Measurements from ENCODE around the gene AHCYL2. TPM values are rescaled to one million over a fixed set of nuclear protein-coding genes. Genes with fewer than 3 reads are reported as not detected.

The AHCYL2 gene
- total RNA-seq, 2 experiments from 2014 or later: 5.0 to 8.7 TPM

DNA sequence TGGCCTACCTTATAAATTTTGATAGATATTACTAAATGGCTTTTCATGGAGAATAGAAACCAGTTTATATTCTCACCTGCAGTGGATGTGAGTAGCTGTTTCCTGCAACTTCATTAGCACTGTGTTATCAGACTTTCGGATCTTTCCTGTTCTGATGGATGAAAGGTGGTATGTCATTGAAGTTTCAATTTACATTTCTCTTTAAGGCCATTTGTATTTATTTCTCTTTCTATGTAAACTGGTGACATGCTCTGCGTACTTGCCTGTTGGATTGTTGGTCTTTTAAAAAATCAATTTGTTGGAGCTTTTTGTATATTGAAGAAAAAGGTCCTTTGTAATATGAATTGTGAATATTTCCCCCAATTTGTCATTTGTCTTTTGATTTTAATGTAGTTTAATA lies 113.6 kb downstream of the AHCYL2 start:
- BruUV-seq (replicated peaks): no TSS peak
- no peak overlapping the region for H3K4me2 ChIP-seq (ENCODE audit: low read length)
- CTCF ChIA-PET (ENCODE audit: unreplicated experiment): no interaction called here
- intact Hi-C loops (cut with micrococcal nuclease; ENCODE audit: unreplicated experiment): no loop called here
- no peak overlapping the region for H2AFZ ChIP-seq (ENCODE audit: low read length)
- POLR2A ChIA-PET: interaction anchor here (0.7 kb wide), 1 partner anchor 364 kb away, joined by 3 read pairs; no protein-coding TSS in a partner anchor
- H3K4me3 ChIP-seq (ENCODE audit: low read depth, low read length, poor library complexity, severe bottlenecking): no peak overlapping the region
- TF ChIP-seq, protein P1, sequence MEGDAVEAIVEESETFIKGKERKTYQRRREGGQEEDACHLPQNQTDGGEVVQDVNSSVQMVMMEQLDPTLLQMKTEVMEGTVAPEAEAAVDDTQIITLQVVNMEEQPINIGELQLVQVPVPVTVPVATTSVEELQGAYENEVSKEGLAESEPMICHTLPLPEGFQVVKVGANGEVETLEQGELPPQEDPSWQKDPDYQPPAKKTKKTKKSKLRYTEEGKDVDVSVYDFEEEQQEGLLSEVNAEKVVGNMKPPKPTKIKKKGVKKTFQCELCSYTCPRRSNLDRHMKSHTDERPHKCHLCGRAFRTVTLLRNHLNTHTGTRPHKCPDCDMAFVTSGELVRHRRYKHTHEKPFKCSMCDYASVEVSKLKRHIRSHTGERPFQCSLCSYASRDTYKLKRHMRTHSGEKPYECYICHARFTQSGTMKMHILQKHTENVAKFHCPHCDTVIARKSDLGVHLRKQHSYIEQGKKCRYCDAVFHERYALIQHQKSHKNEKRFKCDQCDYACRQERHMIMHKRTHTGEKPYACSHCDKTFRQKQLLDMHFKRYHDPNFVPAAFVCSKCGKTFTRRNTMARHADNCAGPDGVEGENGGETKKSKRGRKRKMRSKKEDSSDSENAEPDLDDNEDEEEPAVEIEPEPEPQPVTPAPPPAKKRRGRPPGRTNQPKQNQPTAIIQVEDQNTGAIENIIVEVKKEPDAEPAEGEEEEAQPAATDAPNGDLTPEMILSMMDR (conservative IDR thresholded peaks at IDR 0.05; ENCODE audit: low read length): no peak
- H3K27ac ChIP-seq (ENCODE audit: low read depth, low read length, poor library complexity, severe bottlenecking): no peak overlapping the region
- H3K79me2 ChIP-seq (ENCODE audit: insufficient read depth, low read depth, low read length): no peaks in the 10 kb centered on the region
- H3K4me1 ChIP-seq (ENCODE audit: insufficient read depth, low read length, poor library complexity, severe bottlenecking): no peaks in the 10 kb centered on the region
- H4K20me1 ChIP-seq (ENCODE audit: insufficient read depth, low read length): no peaks in the 10 kb centered on the region
- no peaks in the 10 kb centered on the region for H3K9me2 ChIP-seq (ENCODE audit: insufficient read depth, low read length)
- no peaks in the 10 kb centered on the region for H3K9me3 ChIP-seq (ENCODE audit: low read length)
- no peaks in the 10 kb centered on the region for H3K36me3 ChIP-seq (ENCODE audit: insufficient read depth, low read length)
- DNase-seq (ENCODE audit: low spot score): no peak

DNA sequence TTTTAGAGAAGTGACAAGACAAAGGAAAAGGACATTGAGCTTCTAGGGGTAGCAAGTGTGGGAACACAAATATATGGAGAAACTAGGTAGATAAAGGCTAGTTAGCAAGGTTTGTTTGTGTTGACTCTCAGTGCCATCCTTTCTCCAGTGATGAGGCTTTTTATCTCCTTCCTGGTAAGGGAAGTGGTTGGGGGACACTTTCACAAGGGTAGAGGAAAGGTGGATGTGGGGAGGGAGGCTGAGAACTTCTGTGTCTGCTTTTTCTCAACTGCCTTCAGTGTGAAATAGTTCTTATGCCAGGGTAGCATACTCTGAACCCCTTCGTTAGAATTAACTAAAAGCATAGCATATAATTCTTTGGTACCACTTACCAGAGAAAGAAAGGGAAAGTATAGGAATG lies 116.4 kb downstream of the AHCYL2 start:
- intact Hi-C loops (cut with micrococcal nuclease; ENCODE audit: unreplicated experiment): no loop called here

More for the DNA sequence above, 116.4 kb downstream of the AHCYL2 start:
- no TSS peak for BruUV-seq (replicated peaks)
- H2AFZ ChIP-seq (ENCODE audit: low read length): no peak overlapping the region
- no peaks in the 10 kb centered on the region for H4K20me1 ChIP-seq (ENCODE audit: insufficient read depth, low read length)
- H3K27ac ChIP-seq (ENCODE audit: low read depth, low read length, poor library complexity, severe bottlenecking): no peak overlapping the region
- ChIA-PET POLR2A (interaction anchor here (0.8 kb wide), 1 partner anchor 362 kb away, joined by 3 read pairs; no protein-coding TSS in a partner anchor), CTCF (ENCODE audit: unreplicated experiment) (interaction anchor here (1.1 kb wide), 1 partner anchor 71 kb away, joined by 3 read pairs; no protein-coding TSS in a partner anchor)
- TF ChIP-seq, protein P1 (conservative IDR thresholded peaks at IDR 0.05; ENCODE audit: low read length): no peak
- no peaks in the 10 kb centered on the region for H3K9me3 ChIP-seq (ENCODE audit: low read length)
- H3K4me1 ChIP-seq (ENCODE audit: insufficient read depth, low read length, poor library complexity, severe bottlenecking): no peaks in the 10 kb centered on the region
- H3K36me3 ChIP-seq (ENCODE audit: insufficient read depth, low read length): no peaks in the 10 kb centered on the region
- no peak overlapping the region for H3K4me2 ChIP-seq (ENCODE audit: low read length)
- no peak overlapping the region for H3K4me3 ChIP-seq (ENCODE audit: low read depth, low read length, poor library complexity, severe bottlenecking)
- no peak for DNase-seq (ENCODE audit: low spot score)
- H3K9me2 ChIP-seq (ENCODE audit: insufficient read depth, low read length): no peaks in the 10 kb centered on the region
- H3K79me2 ChIP-seq (ENCODE audit: insufficient read depth, low read depth, low read length): no peaks in the 10 kb centered on the region

Measured in OCI-LY7 (cell line).